GM04504 (cell line): ENCODE measurements around the gene CD6.

Experiments used
- DNase-seq: peaks from one replicate; pipeline ENCODE4 v3.0.0-alpha.2; 2012; ENCODE audit warnings: low read depth

Gene CD6, protein sequence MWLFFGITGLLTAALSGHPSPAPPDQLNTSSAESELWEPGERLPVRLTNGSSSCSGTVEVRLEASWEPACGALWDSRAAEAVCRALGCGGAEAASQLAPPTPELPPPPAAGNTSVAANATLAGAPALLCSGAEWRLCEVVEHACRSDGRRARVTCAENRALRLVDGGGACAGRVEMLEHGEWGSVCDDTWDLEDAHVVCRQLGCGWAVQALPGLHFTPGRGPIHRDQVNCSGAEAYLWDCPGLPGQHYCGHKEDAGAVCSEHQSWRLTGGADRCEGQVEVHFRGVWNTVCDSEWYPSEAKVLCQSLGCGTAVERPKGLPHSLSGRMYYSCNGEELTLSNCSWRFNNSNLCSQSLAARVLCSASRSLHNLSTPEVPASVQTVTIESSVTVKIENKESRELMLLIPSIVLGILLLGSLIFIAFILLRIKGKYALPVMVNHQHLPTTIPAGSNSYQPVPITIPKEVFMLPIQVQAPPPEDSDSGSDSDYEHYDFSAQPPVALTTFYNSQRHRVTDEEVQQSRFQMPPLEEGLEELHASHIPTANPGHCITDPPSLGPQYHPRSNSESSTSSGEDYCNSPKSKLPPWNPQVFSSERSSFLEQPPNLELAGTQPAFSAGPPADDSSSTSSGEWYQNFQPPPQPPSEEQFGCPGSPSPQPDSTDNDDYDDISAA

DNA sequence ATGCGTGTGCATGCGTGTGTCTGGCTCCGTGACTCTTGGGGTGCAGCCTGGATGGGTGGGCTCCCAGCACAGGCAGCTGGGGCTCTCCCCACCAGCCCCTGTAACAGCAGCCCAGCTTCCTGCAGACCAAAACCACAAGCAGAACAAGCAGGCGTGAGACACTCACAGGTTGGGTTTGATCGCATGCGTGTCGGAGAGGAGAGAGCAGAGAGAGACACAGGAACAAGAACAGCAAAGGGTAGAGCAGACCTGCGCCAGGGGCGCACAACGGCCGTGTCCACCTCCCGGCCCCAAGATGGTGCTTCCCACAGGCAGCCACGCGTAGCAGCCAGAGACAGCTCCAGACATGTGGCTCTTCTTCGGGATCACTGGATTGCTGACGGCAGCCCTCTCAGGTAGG, at the start of gene CD6:
CD6 (plus strand) TSS at position 161 of the 400 bp plus-strand sequence; CDS start at position 347, 186 bp downstream.
- no peak for DNase-seq

DNA sequence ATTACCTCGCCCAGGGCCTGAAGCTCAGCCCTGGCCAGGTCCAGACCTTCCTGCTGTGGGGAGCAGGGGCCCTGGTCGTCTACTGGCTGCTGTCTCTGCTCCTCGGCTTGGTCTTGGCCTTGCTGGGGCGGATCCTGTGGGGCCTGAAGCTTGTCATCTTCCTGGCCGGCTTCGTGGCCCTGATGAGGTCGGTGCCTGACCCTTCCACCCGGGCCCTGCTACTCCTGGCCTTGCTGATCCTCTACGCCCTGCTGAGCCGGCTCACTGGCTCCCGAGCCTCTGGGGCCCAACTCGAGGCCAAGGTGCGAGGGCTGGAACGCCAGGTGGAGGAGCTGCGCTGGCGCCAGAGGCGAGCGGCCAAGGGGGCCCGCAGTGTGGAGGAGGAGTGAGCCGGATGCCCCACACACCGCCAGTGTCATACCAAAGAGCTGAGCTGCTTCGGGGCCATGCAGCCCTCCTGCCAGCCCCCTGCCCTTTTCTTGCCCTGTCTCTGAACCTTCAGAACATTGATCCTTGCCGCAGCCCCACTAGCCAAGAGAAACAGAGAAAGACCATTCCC, 49.6 kb upstream of the CD6 start:
- no peak for DNase-seq

- no peak for DNase-seq
Observed at GRCh38 chr11:60922906-60923305, 48.6 kb upstream of the CD6 start.

GRCh38 chr11:60923326-60923725, 48.2 kb upstream of the CD6 start:
- no peak for DNase-seq

DNA sequence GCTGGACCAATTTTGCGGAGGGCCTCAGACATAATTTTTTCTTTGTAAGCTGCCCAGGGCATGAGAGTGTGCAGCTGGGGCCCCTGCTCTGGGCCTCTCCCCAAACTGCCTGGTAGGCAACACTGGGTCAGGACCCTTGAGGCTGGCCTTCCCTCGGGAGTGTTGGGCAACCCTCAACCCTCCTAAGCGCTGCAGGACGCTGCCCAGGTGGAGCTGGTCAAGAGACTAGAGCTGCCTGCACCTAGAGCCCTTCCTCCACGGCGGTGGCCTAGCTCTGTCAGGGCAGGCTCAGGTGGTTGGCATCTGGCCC, 47.7 kb upstream of the CD6 start:
- DNase-seq = no peak

- DNase-seq = no peak
Observed at GRCh38 chr11:60924110-60924905, 47.2 kb upstream of the CD6 start, which contains the start of gene TMEM132A. Gene TMEM132A (plus strand): TSS chr11:60924460. CDS start chr11:60924634, 174 bp downstream.

- DNase-seq = no peak
Observed at GRCh38 chr11:60924906-60925853, 46.3 kb upstream of the CD6 start.

GRCh38 chr11:60925868-60926267, 45.6 kb upstream of the CD6 start:
- no peak for DNase-seq

GRCh38 chr11:60926500-60926899, 45.0 kb upstream of the CD6 start:
- no peak for DNase-seq

GRCh38 chr11:60927061-60927592, 44.4 kb upstream of the CD6 start:
- no peak for DNase-seq

GRCh38 chr11:60927600-60927999, 43.9 kb upstream of the CD6 start:
- no peak for DNase-seq

GRCh38 chr11:60928563-60929001, 42.9 kb upstream of the CD6 start:
- DNase-seq = no peak

- no peak for DNase-seq
Observed at GRCh38 chr11:60929764-60930163, 41.7 kb upstream of the CD6 start.

DNA sequence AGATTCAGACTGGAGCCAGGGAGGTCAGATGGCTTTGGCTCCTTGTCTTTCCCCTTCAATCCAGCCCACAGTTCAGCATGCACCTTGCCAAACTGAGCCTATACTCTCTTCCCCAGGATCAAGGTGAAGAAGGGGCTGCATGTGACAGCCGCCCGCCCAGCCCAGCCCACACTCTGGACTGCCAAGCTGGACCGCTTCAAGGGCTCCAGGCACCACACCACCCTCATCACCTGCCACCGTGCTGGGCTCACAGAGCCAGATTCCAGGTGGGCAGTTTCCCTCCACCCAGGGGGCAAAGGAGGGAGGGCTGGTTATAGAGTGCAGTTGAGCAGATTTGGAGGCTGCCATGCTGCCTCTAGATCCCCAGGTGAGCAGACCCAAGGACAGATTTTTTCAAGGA, 41.1 kb upstream of the CD6 start:
- DNase-seq = no peak

GRCh38 chr11:60931917-60932316, 39.6 kb upstream of the CD6 start:
- no peak for DNase-seq

GRCh38 chr11:60932605-60933356, 38.7 kb upstream of the CD6 start:
- DNase-seq = no peak

DNA sequence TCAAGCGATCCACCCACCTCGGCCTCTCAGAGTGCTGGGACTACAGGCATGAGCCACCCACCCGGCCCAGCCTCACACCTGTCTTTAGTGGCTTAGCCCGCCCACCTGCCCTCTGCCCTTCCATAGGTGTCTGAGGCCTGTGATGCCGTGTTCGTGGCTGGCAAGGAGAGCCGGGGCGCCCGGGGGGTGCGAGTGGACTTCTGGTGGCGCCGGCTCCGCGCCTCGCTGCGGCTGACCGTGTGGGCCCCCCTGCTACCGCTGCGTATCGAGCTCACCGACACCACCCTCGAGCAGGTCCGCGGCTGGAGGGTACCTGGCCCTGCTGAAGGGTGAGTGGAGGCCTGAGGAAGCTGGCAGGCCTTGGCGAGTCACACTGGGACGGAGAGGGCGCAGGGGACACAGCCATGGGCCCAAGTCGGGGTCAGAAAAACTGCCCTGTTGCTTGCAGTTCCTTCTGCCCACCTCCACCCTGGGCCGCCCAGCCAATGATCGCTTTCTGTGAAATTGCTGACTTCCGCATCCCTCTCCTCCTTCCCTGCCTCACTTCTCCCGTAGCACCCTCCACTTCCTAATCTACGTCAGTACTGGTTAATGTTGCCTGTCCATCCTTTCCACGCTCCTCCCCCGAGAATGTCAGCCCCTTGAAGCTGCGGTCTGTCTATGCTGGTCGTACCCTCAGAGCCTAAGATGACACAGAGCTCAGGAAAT, 37.9 kb upstream of the CD6 start:
- no peak for DNase-seq

DNA sequence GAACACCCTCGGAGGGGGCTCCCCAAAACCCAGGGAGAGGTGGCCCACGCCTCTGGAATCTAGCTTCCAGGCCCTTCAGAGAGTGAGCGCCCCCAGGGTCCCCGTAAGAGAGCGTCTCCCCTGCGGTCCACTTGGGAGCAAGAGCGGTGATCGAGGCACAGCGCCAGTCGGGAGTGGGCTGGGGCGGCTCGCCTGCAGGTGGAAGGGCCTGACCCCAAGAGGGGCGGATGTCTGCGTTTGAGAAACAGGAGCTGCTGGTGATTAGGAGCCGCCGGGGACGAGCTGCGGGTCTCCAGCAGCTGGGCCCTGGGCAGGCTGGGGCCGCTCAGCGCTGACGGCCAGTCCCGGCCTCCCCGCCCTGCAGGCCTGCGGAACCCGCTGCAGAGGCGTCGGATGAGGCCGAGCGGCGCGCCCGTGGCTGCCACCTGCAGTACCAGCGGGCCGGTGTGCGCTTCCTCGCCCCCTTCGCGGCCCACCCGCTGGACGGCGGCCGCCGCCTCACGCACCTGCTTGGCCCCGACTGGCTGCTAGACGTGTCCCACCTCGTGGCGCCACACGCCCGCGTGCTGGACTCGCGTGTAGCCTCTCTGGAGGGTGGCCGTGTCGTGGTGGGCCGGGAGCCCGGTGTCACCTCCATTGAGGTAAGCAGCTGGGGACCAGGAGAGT, 37.2 kb upstream of the CD6 start:
- no peak for DNase-seq
